GM19455 (cell line): ENCODE data around the gene RNF223.
"Not testable (repeated sequence)": the region's sequence is repeated elsewhere in the genome, so short reads cannot be mapped to it uniquely, and the experiment has no call there.

Source experiments
- ATAC-seq: cut with Tn5 transposase; IDR thresholded peaks from one replicate; pipeline ENCODE4 v1.9.1; 2021; ENCODE audit not compliant: unreplicated experiment

The RNF223 gene

GRCh38 chr1:1088029-1088800 is 14.1 kb upstream of the RNF223 start:
- no peak for ATAC-seq

- no peak for ATAC-seq
Measured at GRCh38 chr1:1087351-1088028, 13.4 kb upstream of the RNF223 start.

GRCh38 chr1:1086911-1087341 is 12.8 kb upstream of the RNF223 start:
- ATAC-seq, result no peak

- ATAC-seq, result no peak
Measured at GRCh38 chr1:1085911-1086841, 12.1 kb upstream of the RNF223 start.

- ATAC-seq, result no peak
Measured at GRCh38 chr1:1085171-1085841, 11.2 kb upstream of the RNF223 start.

- no peak for ATAC-seq
Measured at GRCh38 chr1:1084372-1085170, 10.5 kb upstream of the RNF223 start.

- no peak for ATAC-seq
Measured at GRCh38 chr1:1083416-1084371, 9.6 kb upstream of the RNF223 start.

GRCh38 chr1:1082776-1083415 is 8.8 kb upstream of the RNF223 start:
- no peak for ATAC-seq

- ATAC-seq, result no peak
Measured at GRCh38 chr1:1082239-1082775, 8.2 kb upstream of the RNF223 start.

GRCh38 chr1:1081311-1082238 is 7.5 kb upstream of the RNF223 start:
- ATAC-seq, result no peak

GRCh38 chr1:1080951-1081310 is 6.8 kb upstream of the RNF223 start:
- ATAC-seq, result no peak

- ATAC-seq, result no peak
Measured at GRCh38 chr1:1080122-1080757, 6.1 kb upstream of the RNF223 start.

- no peak for ATAC-seq
Measured at GRCh38 chr1:1079408-1080121, 5.5 kb upstream of the RNF223 start.

GRCh38 chr1:1077396-1077795 is 3.3 kb upstream of the RNF223 start:
- ATAC-seq, result not testable (repeated sequence)

- no peak for ATAC-seq
Measured at GRCh38 chr1:1075148-1075935, 1.2 kb upstream of the RNF223 start.
